Measurements from ENCODE around the gene YIPF2. TPM values are rescaled to one million over a fixed set of nuclear protein-coding genes. Genes with fewer than 3 reads are reported as not detected.

Gene YIPF2
- total and polyA plus RNA-seq, 12 donors: 13.7 to 36.7 (median 17.2) TPM

GRCh38 chr19:10965398-10965797 lies 37.0 kb upstream of the YIPF2 start:
- ATAC-seq: no peak
- intact Hi-C loops (cut with DNase I): no loop called here
- H3K27ac ChIP-seq: no peak overlapping the region

GRCh38 chr19:10964903-10965302 lies 36.5 kb upstream of the YIPF2 start:
- 97 to 98% methylated on average over 4 of the region's 4 CpGs for WGBS, 2 donors
- no peak for TF ChIP-seq CTCF (IDR thresholded peaks at IDR 0.05)
- DNase-seq (no peak), ATAC-seq (no peak)
- Histone ChIP-seq H3K27ac (no peak overlapping the region), H3K36me3 (no peaks in the 10 kb centered on the region), H3K4me3 (no peak overlapping the region), H3K9me3 (no peaks in the 10 kb centered on the region), H3K4me1 (peaks cover 0 to 39% (median 23%) of the 10 kb centered on the region in 9 donors), H3K27me3 (no peaks in the 10 kb centered on the region)
- intact Hi-C loops (cut with DNase I): no loop called here

More at GRCh38 chr19:10965398-10965797, 37.0 kb upstream of the YIPF2 start:
- WGBS, 2 donors: 80 to 85% methylated on average over 6 of the region's 6 CpGs
- no peak for DNase-seq
- Histone ChIP-seq H3K9me3 (no peaks in the 10 kb centered on the region), H3K27me3 (no peaks in the 10 kb centered on the region), H3K36me3 (no peaks in the 10 kb centered on the region), H3K4me3 (no peak overlapping the region), H3K4me1 (peaks cover 0 to 37% (median 20%) of the 10 kb centered on the region in 9 donors)
- no peak for TF ChIP-seq CTCF (IDR thresholded peaks at IDR 0.05)

- DNase-seq: no peak
- Histone ChIP-seq H3K9me3 (no peaks in the 10 kb centered on the region), H3K4me3 (no peak overlapping the region), H3K4me1 (peaks cover 0 to 39% (median 26%) of the 10 kb centered on the region in 9 donors), H3K36me3 (no peaks in the 10 kb centered on the region), H3K27ac (no peak overlapping the region), H3K27me3 (no peaks in the 10 kb centered on the region)
- intact Hi-C loops (cut with DNase I): no loop called here
- 83 to 87% methylated on average over 4 of the region's 4 CpGs for WGBS, 2 donors
- no peak for TF ChIP-seq CTCF (IDR thresholded peaks at IDR 0.05)
- ATAC-seq: no peak
These were observed 35.4 kb upstream of the YIPF2 start for GRCh38 chr19:10963865-10964264.

- Histone ChIP-seq H3K4me1 (peaks cover 0 to 29% (median 17%) of the 10 kb centered on the region in 9 donors), H3K27me3 (no peaks in the 10 kb centered on the region), H3K4me3 (no peak overlapping the region), H3K36me3 (no peaks in the 10 kb centered on the region), H3K27ac (no peak overlapping the region), H3K9me3 (no peaks in the 10 kb centered on the region)
- intact Hi-C loops (cut with DNase I): no loop called here
- TF ChIP-seq CTCF (IDR thresholded peaks at IDR 0.05): no peak
- ATAC-seq: no peak
- WGBS, 2 donors: 87 to 89% methylated on average over 10 of the region's 10 CpGs
- DNase-seq: no peak
These were observed 34.4 kb upstream of the YIPF2 start for GRCh38 chr19:10962863-10963262.
